Progenitor cell of endocrine pancreas (in vitro differentiated cells): ENCODE data around the gene SAMD4A. TPM values are rescaled to one million over a fixed set of nuclear protein-coding genes. Genes with fewer than 3 reads are reported as not detected.

Source experiments
- DNase-seq: peaks from one replicate; pipeline ENCODE4 v3.0.0; 2021; ENCODE audit warnings: low spot score; ENCODE audit not compliant: unreplicated experiment
- H3K27ac Mint-ChIP-seq: 2 replicates; pipeline ENCODE4 v1.8.0; 2021; ENCODE audit warnings: mild to moderate bottlenecking, moderate library complexity, mixed read lengths
- H3K27me3 Mint-ChIP-seq: 2 replicates; pipeline ENCODE4 v1.8.0; 2021; ENCODE audit warnings: mixed read lengths
- H3K36me3 Mint-ChIP-seq: 2 replicates; pipeline ENCODE4 v1.8.0; 2022; ENCODE audit warnings: mixed read lengths; ENCODE audit not compliant: insufficient read depth
- H3K4me1 Mint-ChIP-seq: 2 replicates; pipeline ENCODE4 v1.8.0; 2021; ENCODE audit warnings: low read depth, mixed read lengths
- H3K4me3 Mint-ChIP-seq: 2 replicates; pipeline ENCODE4 v1.8.0; 2021; ENCODE audit warnings: low read depth, mild to moderate bottlenecking, moderate library complexity, mixed read lengths
- H3K9me3 Mint-ChIP-seq: 2 replicates; pipeline ENCODE4 v1.8.0; 2021; ENCODE audit warnings: low read depth, mixed read lengths
- CTCF ChIP-seq: fragments of 200-600 bp; sonication (generic); IDR thresholded peaks from one replicate; pipeline ENCODE4 v1.5.0; 2021; ENCODE audit warnings: antibody characterized with exemption, mild to moderate bottlenecking; ENCODE audit not compliant: unreplicated experiment
- total RNA-seq: library from RNA; stranded (reverse); gene quantifications from 2 replicates; pipeline ENCODE4 v1.2.1, GENCODE V29; 2021

The SAMD4A gene
- total RNA-seq, 1 donor from 2014 or later, result 9.1 TPM

GRCh38 chr14:54631016-54631415 lies 64.1 kb downstream of the SAMD4A start:
- Mint-ChIP-seq H3K4me3 (no peak overlapping the region), H3K27me3 (peaks cover 2% of the 10 kb centered on the region), H3K36me3 (no peaks in the 10 kb centered on the region), H3K9me3 (peaks cover 4% of the 10 kb centered on the region), H3K4me1 (peaks cover 10% of the 10 kb centered on the region), H3K27ac (no peak overlapping the region)
- no peak for TF ChIP-seq CTCF
- no peak for DNase-seq

GRCh38 chr14:54632452-54632851 lies 65.5 kb downstream of the SAMD4A start:
- Mint-ChIP-seq H3K27me3 (peaks cover 3% of the 10 kb centered on the region), H3K4me1 (peaks cover 8% of the 10 kb centered on the region), H3K36me3 (no peaks in the 10 kb centered on the region), H3K9me3 (peaks cover 4% of the 10 kb centered on the region), H3K4me3 (no peak overlapping the region), H3K27ac (no peak overlapping the region)
- no peak for DNase-seq
- TF ChIP-seq CTCF, result no peak

- Mint-ChIP-seq H3K27ac (no peak overlapping the region), H3K27me3 (peaks cover 5% of the 10 kb centered on the region), H3K9me3 (peaks cover 4% of the 10 kb centered on the region)
These were observed 66.1 kb downstream of the SAMD4A start for GRCh38 chr14:54633076-54633475.

GRCh38 chr14:54637270-54638134 lies 70.6 kb downstream of the SAMD4A start:
- H3K27ac Mint-ChIP-seq, result no peak overlapping the region
- peaks cover 12% of the 10 kb centered on the region for H3K27me3 Mint-ChIP-seq
- H3K4me1 Mint-ChIP-seq, result peaks cover 2% of the 10 kb centered on the region
- no peaks in the 10 kb centered on the region for H3K36me3 Mint-ChIP-seq
- peaks cover 1% of the 10 kb centered on the region for H3K9me3 Mint-ChIP-seq
- H3K4me3 Mint-ChIP-seq, result no peak overlapping the region
- no peak for DNase-seq
- no peak for TF ChIP-seq CTCF

More at GRCh38 chr14:54633076-54633475, 66.1 kb downstream of the SAMD4A start:
- DNase-seq, result no peak
- TF ChIP-seq CTCF, result no peak
- Mint-ChIP-seq H3K4me1 (peaks cover 1% of the 10 kb centered on the region), H3K36me3 (no peaks in the 10 kb centered on the region), H3K4me3 (no peak overlapping the region)

- TF ChIP-seq CTCF, result no peak
- H3K36me3 Mint-ChIP-seq, result no peaks in the 10 kb centered on the region
- no peaks in the 10 kb centered on the region for H3K9me3 Mint-ChIP-seq
- peaks cover 13% of the 10 kb centered on the region for H3K27me3 Mint-ChIP-seq
- no peak for DNase-seq
- H3K4me3 Mint-ChIP-seq, result no peak overlapping the region
- peaks cover 2% of the 10 kb centered on the region for H3K4me1 Mint-ChIP-seq
- H3K27ac Mint-ChIP-seq, result no peak overlapping the region
These were observed 71.2 kb downstream of the SAMD4A start for GRCh38 chr14:54638135-54638446.
